Stimulated activated CD4-positive, alpha-beta T cell treated with anti-CD3 and anti-CD28 coated beads, Interleukin-1b, Interleukin-23, amount 100 ng/mL, for 4 hours (primary cell): ENCODE results near the gene SRL.
"Not testable (repeated sequence)": the region's sequence is repeated elsewhere in the genome, so short reads cannot be mapped to it uniquely, and the experiment has no call there.

Experiments used
- DNase-seq, 2 donors: peaks; one replicate each; pipeline ENCODE4 v3.0.0-alpha.2; 2020; ENCODE audit warnings: low read depth in 2 of 2

SRL gene

GRCh38 chr16:4166821-4167220 is 75.1 kb downstream of the SRL start:
- no peak for DNase-seq

- no peak for DNase-seq
Observed at GRCh38 chr16:4160658-4161430, 81.0 kb downstream of the SRL start.

GRCh38 chr16:4159726-4160125 is 82.2 kb downstream of the SRL start:
- no peak for DNase-seq

- DNase-seq, result no peak
Observed at GRCh38 chr16:4158143-4159093, 83.5 kb downstream of the SRL start.

- no peak for DNase-seq
Observed at GRCh38 chr16:4157376-4157825, 84.5 kb downstream of the SRL start.

GRCh38 chr16:4156503-4156902 is 85.4 kb downstream of the SRL start:
- not testable (repeated sequence) for DNase-seq

- not testable (repeated sequence) for DNase-seq
Observed at GRCh38 chr16:4153364-4153763, 88.5 kb downstream of the SRL start.

GRCh38 chr16:4152267-4152666 is 89.6 kb downstream of the SRL start:
- DNase-seq, result no peak

- no peak for DNase-seq
Observed at GRCh38 chr16:4147236-4147635, 94.6 kb downstream of the SRL start.

GRCh38 chr16:4142268-4142667 is 99.6 kb downstream of the SRL start:
- no peak for DNase-seq

GRCh38 chr16:4141604-4142003 is 100.3 kb downstream of the SRL start:
- DNase-seq, result no peak

GRCh38 chr16:4140652-4141051 is 101.2 kb downstream of the SRL start:
- no peak for DNase-seq

- DNase-seq, result no peak
Observed at GRCh38 chr16:4139968-4140367, 101.9 kb downstream of the SRL start.
